NCI-H345 treated with DMSO at 0.1 percent for 48 hours (cell line): ENCODE results near the gene MRPL38.
"Not testable (repeated sequence)": the region's sequence is repeated elsewhere in the genome, so short reads cannot be mapped to it uniquely, and the experiment has no call there.

ENCODE experiments used
- DNase-seq: peaks from one replicate; lab custom pipeline; 2025; ENCODE audit not compliant: unreplicated experiment; lab: John Stamatoyannopoulos, UW

The MRPL38 gene

DNA sequence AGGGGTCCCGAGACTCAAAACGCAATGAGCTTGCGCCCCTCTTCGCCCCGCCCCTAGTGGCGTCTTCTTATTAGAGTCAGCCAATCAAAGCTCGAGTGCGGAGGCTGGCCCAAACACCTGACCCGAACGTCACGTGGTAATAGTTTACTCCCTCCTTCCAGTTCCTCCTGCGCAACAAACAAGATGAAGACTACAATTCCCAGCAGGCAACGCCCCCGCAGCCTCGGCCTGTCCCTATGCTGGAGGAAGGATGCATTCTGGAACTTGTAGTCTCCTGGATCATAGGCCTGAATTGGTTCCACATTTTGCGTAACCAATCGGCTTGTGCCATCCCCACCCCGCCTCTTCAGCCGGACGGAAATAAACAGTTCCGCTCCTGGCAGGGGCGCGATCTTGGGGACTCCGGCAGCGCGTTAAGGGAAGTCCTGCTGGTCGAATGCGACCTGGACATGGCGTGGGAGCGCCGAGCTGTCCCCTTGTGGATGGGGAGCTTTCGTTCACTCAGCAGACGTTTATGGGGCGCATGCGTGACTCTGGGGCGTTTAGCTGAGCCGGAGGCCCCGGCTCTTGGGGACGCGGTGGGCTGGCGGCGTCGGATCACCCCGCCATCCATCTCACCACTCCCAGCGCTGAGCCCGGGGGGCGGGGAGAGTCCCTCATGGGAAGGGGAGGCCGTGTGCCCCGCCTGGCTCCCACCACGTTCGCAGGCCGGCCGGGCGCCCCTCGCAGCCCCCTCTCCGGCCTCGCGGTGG, 49.2 kb downstream of the MRPL38 start, which contains the start of gene WBP2:
WBP2 (minus strand) TSS at position 26 of the 752 bp plus-strand sequence. CDS start 38 bp downstream, outside the sequence.
- peak; percentile 100 for DNase-seq

DNA sequence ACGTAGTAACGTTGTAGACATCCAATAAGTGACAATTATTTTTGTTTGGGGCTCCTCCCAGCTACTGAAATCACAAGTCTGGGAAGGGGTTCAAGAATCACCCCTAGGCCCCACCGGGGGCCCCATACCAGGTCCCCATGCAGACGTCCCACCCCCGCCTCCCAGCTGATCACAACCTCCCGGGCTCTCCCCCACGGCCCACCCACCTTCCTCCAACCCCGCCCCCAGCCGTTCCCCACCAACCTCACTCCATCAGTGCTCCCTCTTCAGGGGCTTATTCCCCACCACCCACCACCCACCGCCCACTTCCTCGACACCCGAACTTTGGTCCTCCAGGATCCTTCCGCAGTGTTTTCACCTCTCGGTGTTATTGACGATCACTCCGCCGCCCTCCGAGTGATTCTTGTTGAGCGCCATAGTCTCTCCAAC, 49.8 kb downstream of the MRPL38 start:
- no peak for DNase-seq

DNA sequence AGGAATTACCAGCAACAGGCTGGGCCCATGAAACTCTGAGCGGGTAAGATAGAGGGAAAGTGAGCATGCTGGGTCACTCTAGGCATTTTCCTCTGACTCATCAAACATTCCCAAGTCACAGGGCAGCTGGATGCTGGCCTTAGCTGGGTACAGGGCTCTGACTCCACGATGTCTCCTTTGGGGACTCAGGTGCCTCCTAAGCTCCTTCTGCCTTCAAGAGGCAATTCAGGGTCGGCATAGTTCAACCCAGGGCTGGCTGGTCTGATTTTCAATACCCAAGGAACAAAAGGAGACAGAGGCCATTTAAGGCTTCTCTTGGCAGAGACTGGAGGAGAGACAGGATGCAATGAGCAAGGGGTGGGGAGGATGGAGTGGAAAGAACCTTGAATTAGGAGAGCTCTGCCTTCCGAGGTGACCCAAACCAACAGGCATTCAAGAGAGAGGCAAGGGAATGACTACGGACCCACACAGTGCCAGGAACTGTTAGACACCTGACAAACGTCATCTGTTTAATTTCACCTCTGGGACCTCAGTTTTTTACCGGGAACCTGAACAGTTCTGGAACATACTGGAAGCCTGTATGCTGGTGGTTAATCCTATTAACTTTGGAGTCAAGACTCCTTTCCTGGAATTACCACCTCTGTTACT, 50.5 kb downstream of the MRPL38 start:
- no peak for DNase-seq

DNA sequence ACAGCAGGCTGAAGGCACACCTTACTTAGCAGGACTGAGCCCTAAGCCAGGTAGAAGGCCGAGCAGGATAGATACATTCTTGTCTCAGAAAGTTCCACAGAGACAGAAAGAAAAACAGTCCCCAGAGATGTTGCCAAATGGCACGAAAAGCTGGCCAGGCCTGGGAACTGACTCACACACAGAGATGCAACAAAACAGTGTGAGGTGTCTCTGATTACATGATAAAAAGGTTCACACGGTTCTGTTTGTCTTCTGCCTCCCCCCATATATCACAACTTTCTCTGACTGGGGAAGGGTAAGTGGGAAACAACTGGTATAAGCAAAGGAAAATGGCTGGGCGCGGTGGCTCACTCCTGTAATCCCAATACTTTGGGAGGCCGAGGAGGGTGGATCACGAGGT, 51.3 kb downstream of the MRPL38 start:
- DNase-seq, result no peak

DNA sequence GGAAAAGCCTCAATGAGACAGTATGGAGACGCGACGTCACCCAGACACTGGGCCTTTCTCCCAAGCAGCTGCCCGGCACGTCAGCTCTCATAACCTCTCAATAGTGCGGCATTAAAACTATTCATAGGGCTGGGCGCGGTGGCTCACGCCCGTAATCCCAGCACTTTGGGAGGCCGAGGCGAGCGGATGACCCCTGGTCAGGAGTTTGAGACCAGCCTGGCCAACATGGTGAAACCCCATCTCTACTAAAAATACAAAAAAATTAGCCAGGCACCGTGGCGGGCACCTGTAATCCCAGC, 53.0 kb downstream of the MRPL38 start:
- not testable (repeated sequence) for DNase-seq

DNA sequence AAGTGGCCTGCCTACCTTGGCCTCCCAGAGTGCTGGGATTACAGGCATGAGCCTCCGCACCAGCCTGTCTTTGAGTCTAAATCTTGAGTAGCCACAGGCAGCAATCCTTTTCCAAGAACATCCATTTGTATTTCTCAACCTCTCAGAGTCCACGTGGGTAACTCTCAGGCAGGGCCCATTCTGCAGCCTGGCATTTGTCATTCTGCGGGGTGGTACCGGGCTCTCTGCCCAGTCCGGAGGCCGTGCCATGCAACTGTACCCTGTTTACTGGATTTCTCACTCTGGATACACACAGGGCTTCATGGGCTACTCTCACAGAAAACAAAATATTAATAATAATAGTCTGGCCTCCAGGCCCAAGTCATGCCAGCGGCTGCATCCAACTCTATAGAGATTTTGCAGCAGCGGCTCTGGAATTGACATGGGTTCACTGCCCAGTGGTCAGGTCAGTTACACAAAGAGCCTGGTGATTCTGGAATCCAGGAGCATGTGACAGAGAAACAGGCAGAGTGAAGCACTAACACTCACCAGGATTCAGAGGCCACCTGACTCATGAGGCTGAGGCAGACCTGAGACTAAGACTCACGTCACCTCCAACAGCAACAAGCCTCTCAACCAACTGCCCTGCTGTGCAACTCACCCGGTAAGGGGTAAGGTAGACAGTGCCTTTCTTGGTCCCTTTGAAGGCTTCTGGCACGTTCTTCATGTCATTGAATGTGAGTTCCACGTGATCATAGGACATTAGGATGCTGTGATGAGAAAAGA, 53.6 kb downstream of the MRPL38 start:
- no peak for DNase-seq

DNA sequence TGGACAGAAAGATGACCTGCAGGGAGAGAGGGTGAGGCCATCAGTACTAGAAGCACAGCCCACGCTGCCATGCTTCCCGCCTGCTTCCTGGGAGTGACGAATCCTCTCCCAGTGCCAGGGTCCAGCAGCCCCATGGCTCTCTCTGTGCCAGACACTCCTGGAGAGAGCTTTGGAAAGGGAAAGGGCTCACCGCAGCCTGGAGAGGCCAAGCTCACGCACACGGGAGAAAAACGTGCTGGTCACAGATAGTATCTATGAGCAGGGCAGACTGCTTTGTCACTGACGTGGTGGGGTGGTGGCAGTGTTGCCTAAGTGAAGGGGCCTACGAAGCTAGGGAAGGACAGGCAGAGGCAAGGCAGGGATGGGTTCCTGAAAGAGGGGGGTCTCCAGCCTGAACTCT, 55.0 kb downstream of the MRPL38 start:
- no peak for DNase-seq

DNA sequence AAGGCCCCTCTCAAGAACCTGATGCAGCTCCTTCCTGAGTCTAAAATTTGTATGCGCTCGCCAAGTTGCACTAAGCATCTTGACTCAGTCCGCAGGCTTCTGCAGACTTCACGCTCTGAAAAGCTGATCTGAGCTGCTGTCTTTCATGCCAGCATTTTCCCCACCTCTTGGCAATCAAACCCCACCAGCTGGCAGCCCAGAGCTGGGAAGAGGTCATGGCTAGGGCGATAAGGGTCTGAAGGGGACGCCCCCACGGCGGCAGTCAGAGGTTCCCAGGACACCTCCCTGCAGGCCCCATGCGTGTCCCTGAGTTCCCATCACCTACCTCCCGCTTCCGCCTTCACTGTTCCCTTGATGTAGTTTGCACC, 55.4 kb downstream of the MRPL38 start:
- DNase-seq, result no peak
